Activated naive CD4-positive, alpha-beta T cell treated with anti-CD3 and anti-CD28 coated beads, Interleukin-2, amount 50 U/mL, for 16 hours (primary cell): Measurements from ENCODE around the gene KCTD6.

Experiments
- DNase-seq: peaks from one replicate; pipeline ENCODE4 v3.0.0-alpha.2; 2020

The KCTD6 gene

GRCh38 chr3:58487140-58487886 is 4.6 kb upstream of the KCTD6 start:
- DNase-seq: no peak

- no peak for DNase-seq
Measured at GRCh38 chr3:58488967-58489366, 2.9 kb upstream of the KCTD6 start.

- DNase-seq: no peak
Measured at GRCh38 chr3:58490860-58491501, 915 bp upstream of the KCTD6 start.

- peak; percentile 37 for DNase-seq
Measured at GRCh38 chr3:58492494-58492905, 604 bp downstream of the KCTD6 start.

- no peak for DNase-seq
Measured at GRCh38 chr3:58494107-58494506, 2.2 kb downstream of the KCTD6 start.

GRCh38 chr3:58495101-58495500 is 3.2 kb downstream of the KCTD6 start:
- DNase-seq: no peak

GRCh38 chr3:58496206-58496857 is 4.4 kb downstream of the KCTD6 start:
- no peak for DNase-seq

- no peak for DNase-seq
Measured at GRCh38 chr3:58497097-58497496, 5.2 kb downstream of the KCTD6 start.

GRCh38 chr3:58502872-58503271 is 11.0 kb downstream of the KCTD6 start:
- no peak for DNase-seq

GRCh38 chr3:58507356-58508078 is 15.6 kb downstream of the KCTD6 start:
- no peak for DNase-seq

GRCh38 chr3:58508437-58508836 is 16.5 kb downstream of the KCTD6 start:
- no peak for DNase-seq

- DNase-seq: no peak
Measured at GRCh38 chr3:58514405-58514804, 22.5 kb downstream of the KCTD6 start.

- DNase-seq: no peak
Measured at GRCh38 chr3:58518291-58518789, 26.4 kb downstream of the KCTD6 start.

GRCh38 chr3:58519668-58520402 is 27.9 kb downstream of the KCTD6 start:
- DNase-seq: no peak

GRCh38 chr3:58520403-58521335 is 28.8 kb downstream of the KCTD6 start:
- DNase-seq: no peak

- no peak for DNase-seq
Measured at GRCh38 chr3:58521336-58521670, 29.4 kb downstream of the KCTD6 start.

- no peak for DNase-seq
Measured at GRCh38 chr3:58521917-58522631, 30.2 kb downstream of the KCTD6 start.

- DNase-seq: no peak
Measured at GRCh38 chr3:58522759-58523425, 31.0 kb downstream of the KCTD6 start.

GRCh38 chr3:58524326-58524888 is 32.5 kb downstream of the KCTD6 start:
- DNase-seq: no peak

GRCh38 chr3:58526515-58526957 is 34.6 kb downstream of the KCTD6 start:
- DNase-seq: no peak
